NCI-H524 treated with DMSO at 0.1 percent for 48 hours (cell line): Measurements from ENCODE around the gene MRPS10.

Experiments
- DNase-seq: peaks from one replicate; lab custom pipeline; 2025; lab: John Stamatoyannopoulos, UW

Gene MRPS10

GRCh38 chr6:42217519-42218367, at the start of gene MRPS10:
Gene MRPS10, minus strand, starts transcription at chr6:42217861. Its CDS starts 12 bp downstream, at chr6:42217849.
- peak; percentile 93 for DNase-seq

DNA sequence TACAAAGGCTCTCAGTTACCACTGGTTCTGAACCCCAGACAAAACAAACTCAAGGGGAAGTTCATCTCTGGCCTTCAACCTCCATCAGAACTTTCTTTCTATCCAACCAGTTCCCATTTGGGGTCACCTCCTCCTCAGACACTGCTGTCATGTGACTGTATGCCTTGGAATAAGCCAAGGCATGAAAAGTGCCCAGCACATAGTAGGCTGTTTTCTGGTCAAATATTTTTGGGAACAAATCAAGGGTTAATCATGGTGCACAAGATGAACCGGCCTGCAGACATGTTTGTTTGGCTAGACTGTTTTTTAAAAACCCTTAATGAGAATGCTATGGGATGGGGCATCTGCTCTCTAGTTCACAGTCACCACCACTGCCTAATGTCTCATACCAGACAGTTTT, 48.9 kb upstream of the MRPS10 start:
- no peak for DNase-seq

DNA sequence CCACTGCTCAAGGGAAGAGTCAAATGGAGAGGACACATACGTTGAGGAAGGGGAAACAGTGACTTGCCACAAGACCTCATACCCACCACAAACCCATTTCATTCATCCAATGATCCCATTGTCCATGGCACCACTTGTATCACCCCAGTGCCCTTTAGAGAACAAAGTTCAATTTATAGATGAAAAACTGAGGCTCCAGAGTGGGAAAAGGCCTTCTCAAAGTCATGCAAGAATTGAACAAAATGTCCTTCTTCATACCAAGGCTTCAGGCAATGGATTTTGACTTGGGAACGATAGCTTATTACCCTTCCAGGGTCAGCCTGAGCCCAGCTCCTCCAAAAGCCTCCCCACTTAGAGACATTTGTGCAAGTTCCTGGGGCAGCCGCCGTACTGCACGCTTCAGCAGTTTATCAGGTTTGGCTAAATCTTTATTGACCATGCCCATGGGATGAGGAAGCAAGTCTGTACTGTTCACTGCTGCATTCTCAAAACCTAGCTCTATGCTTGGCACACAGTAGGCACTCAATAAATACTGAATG, 47.3 kb upstream of the MRPS10 start:
- no peak for DNase-seq

DNA sequence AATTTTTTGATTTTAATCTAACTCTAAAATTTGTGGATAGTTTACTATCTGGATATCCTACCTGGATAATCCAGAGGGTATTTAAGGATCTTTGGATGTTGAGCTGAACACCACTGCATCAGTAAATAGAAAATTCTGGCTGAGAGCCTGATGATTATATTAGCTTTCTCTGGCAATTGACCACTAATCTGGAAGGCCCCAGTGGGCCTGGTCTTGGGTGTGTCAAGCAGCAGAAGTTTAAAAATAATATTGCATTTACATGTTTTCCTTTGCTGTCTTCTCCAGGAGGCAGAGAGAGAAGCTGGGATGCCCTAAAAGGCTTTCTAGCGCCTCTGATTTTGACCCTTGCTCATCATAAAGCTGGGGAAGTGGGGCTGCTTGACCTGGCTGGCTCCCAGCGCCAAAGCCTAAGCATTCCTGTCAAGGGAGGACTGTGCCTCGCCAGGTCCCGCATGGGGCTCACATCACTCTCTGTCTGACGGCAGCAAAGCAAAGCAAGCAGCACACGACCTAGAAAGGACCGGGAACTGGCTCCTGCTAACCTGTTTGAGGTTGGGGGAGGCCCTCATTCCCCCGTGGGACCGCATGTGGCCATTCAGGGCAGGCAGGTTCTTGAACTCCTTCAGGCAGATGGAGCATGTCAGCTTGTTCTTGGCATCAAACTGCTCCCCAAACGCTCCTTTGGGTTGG, 46.6 kb upstream of the MRPS10 start:
- no peak for DNase-seq

DNA sequence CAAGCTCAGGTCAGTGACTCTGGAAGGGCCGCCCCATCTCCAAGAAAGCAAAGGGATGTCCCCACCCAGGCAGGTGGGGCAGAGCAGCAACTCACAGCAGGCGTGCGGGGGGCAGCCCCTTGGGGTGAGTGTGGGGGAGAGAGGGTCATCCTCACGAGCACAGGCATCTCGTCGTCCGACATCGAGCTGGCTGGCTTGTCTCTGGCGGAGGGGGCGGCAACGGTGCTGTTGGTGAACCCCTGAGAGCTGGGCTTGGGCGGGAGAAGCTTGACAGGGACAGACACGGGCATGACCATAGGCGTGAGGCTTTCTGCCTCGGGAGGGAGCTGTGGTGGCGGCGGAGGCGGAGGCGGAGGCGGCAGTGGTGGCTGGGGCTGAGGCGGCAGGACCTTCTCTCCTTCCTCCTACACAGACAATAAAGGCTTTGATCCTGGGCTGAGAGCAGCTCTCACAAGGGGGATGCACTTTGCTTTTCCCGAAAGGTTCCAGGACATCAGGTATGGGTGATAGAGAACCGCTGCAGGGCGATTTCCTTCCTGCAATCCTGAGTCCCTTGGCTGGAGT, 45.6 kb upstream of the MRPS10 start:
- DNase-seq: no peak

- DNase-seq: no peak
Measured at GRCh38 chr6:42260972-42261371, 43.3 kb upstream of the MRPS10 start.

DNA sequence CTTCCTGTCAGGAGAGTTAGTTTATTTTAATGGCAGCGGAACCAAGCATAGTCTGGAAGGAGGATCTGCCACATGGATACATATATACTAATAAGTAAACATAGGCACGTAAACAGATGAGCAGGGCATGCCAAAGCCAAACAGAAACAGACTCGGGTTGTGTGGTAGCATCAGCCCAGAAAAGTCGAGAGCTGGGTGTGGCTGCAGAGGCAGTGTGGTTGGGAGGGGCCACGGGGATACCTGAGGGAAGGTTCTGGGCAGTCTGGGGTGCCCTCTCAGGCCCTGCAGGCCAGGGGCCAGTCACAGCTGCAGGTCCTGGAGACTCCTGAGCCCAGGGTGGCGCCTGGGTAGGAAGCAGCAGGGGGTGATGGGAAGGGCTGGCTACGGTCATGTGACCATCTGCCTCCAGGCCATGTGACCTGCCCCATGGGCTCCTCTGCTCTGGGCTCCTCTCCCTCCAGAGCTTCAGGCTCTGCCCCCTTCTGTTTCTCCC, 42.8 kb upstream of the MRPS10 start:
- DNase-seq: peak; percentile 19

DNA sequence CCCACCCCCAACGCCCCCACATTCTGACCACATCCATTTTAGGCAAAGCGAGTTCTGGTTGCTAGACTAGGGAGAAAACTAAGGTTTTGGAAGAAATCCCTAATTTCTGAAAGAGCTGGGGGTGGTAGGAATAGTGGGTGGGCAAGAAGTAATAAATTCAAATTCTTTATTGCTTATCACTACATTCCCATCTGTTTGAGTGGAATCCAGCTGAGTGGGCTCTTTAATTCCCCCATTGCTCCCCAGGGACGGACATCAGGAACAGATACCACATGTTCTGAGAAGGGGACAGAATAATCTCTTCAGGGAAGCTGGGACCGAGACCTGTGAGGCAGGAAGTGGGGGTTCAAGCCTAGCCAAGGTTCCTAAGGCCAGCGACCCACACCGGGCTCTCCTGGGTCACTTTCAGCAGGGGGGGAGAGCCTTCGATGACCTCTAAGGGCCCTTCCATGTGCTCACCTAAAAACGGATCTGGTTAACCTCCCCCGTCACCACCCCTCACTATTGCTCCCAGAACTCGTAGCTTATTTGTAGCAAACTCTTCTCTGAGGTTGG, 42.3 kb upstream of the MRPS10 start:
- no peak for DNase-seq

- DNase-seq: no peak
Measured at GRCh38 chr6:42259286-42259685, 41.6 kb upstream of the MRPS10 start.

DNA sequence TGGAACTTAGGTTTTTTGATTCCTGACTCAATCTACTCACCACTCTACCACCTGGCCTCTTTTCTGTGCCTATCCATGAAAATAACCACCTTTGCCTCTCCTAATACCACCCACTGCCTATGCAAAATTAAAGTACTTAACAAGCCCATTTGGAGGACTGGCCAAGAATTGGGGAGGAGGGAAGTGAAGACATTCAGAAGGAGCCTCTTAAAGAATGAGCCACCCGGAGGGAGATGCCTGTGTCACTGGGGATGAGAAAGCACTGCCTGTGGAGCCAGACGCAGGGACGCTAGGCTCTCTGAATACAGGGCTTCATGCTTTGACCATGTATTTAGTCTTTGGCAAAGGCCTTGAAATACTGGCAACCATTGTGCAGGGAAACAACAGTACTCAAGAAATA, 40.0 kb upstream of the MRPS10 start:
- no peak for DNase-seq

DNA sequence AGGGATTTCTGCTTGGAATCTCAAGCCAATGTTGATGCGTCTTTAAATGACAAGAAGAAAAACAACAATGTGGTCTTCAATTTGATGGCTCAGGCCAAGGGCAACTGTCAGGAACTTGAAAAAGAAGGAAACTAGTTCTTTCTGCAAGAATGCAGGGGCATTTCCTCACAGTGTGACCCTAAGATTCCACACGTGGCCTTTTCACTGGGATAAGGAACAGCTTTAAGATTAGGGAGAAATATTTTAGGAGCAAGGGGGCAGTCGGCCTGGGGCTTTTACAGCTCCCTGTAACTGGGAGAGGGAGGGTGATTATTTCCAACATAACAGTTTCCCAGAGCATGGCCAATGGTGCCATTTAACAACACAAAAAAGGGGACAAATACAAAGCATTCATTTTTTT, 39.4 kb upstream of the MRPS10 start:
- no peak for DNase-seq

GRCh38 chr6:42255050-42255449, 37.4 kb upstream of the MRPS10 start:
- DNase-seq: no peak

DNA sequence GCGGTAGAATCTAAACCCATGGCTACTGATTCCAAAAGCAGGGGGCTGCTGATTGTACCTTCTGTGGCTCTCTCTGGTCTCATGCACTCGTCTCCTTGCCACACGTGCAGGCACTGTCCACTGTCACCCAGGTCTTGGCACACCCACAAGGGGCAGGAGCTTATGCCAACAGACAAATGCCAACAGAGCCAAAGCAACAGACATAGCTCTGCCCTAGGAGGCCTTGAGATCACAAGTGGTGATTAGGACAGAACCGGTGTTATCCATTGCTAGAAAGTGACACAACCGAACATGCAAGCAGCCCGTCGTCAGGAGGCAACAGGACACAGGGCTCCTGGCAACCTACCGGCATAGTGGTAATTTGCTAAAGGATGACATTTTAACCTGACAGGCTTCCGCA, 36.8 kb upstream of the MRPS10 start:
- DNase-seq: no peak

GRCh38 chr6:42251911-42252637, 34.4 kb upstream of the MRPS10 start:
- DNase-seq: no peak

DNA sequence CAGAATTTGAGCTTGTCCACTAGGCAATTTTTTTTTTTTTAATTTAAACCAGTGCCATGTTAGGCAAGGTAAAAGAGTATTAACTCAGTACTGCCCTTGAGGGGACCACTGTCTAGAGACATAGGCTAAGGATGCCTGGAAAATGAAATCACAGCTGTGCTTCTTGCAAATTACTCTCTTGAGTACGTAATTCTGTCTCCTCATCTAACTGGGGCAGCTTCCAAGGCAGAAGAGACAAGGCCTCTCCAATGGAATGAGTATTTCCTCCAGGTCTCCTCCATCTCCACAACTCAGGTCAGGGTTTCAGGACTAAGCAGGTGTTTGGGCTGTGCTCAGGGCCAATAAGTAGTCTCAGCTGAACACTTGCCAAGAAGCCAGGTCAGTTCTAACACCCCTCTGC, 33.8 kb upstream of the MRPS10 start:
- DNase-seq: no peak

DNA sequence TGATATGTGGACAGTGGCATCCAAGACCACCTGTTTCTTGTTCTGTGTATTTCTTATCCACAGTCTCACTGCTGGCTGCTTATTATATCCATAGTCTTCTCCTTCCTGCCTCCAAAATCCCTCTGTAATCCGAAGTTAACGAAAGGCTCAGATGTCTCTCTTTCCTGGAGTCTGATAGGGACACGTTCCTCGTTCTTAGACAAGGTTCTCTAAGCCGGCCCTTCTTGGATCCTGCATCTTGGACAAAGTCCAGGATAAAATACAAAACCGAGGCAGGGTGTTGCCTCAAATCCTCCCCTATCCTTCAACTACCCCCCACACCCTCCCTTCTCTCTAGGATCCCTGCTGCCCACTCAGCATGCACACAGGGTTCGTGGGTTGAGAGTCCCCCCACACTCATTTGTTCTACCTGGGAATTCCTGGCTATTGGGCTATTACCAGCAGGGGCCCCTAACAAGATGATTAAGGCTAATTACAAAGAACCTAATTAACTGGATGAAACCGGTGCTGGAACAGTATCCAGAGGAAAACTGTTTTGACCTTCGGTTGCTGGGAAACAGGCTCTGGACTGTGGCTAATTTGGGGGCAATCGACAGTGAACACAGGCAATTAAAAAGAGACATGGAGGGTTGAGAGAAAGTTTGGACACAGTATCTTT, 32.7 kb upstream of the MRPS10 start:
- DNase-seq: no peak

GRCh38 chr6:42249279-42249678, 31.6 kb upstream of the MRPS10 start:
- DNase-seq: no peak

DNA sequence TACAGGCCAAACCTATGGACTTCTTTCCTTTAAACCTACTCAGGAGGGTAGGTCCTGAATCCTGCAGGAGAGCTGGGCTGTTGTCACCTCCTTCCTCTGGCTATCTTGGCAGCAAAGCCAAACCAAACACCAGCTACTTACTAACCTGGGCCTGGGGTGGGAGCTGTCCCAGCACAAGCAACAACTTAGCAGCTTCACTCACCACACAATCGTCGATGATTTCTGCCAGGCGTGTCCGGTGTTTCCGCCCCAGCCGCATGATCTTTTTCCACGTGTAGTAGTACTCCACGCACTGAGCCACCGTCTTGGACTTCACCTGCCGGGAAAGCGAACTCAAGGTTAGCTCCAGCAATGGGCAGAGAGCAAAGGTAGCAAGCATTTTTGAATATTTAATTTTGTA, 25.4 kb upstream of the MRPS10 start:
- DNase-seq: no peak

DNA sequence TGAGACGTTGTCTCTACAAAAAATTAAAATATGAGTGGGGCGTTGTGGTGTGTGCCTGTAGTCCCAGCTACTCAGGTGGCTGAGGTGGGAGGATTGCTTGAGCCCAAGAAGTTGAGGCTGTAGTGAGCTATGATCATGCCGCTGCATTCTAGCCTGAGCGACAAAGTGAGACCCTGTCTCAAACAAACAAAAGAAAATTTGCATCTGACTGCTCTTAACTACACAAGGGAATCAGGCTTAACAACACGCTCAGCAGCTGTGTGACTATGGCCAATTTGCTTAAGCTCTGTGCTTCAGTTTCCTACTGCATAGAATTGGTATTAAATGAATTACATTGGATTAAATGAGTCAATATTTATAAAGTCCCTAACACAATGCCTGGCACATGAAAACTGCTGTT, 24.3 kb upstream of the MRPS10 start:
- DNase-seq: no peak

- no peak for DNase-seq
Measured at GRCh38 chr6:42239736-42240375, 22.2 kb upstream of the MRPS10 start.

- DNase-seq: peak; percentile 56
Measured at GRCh38 chr6:42239333-42239732, 21.7 kb upstream of the MRPS10 start.
